Measurements from ENCODE around the gene STAT5A.
"Not testable (repeated sequence)": the region's sequence is repeated elsewhere in the genome, so short reads cannot be mapped to it uniquely, and the experiment has no call there.

STAT5A gene

GRCh38 chr17:42287977-42288802 lies at the start of gene STAT5A:
STAT5A (plus strand) TSS chr17:42288498; CDS start chr17:42289412, 914 bp downstream.
- in situ Hi-C loops (cut with MboI; ENCODE audit: low sequenced_read_pairs) = no loop called here

GRCh38 chr17:42239576-42239975 lies 48.7 kb upstream of the STAT5A start:
- in situ Hi-C loops (cut with MboI; ENCODE audit: low sequenced_read_pairs) = not testable (repeated sequence)

GRCh38 chr17:42240201-42240600 lies 48.1 kb upstream of the STAT5A start:
- in situ Hi-C loops (cut with MboI; ENCODE audit: low sequenced_read_pairs) = no loop called here

- in situ Hi-C loops (cut with MboI; ENCODE audit: low sequenced_read_pairs) = not testable (repeated sequence)
Observed at GRCh38 chr17:42240863-42241262, 47.4 kb upstream of the STAT5A start.

- in situ Hi-C loops (cut with MboI; ENCODE audit: low sequenced_read_pairs) = no loop called here
Observed at GRCh38 chr17:42241871-42242270, 46.4 kb upstream of the STAT5A start.

- in situ Hi-C loops (cut with MboI; ENCODE audit: low sequenced_read_pairs) = no loop called here
Observed at GRCh38 chr17:42243493-42243982, 44.8 kb upstream of the STAT5A start.

- in situ Hi-C loops (cut with MboI; ENCODE audit: low sequenced_read_pairs) = not testable (repeated sequence)
Observed at GRCh38 chr17:42244116-42244515, 44.2 kb upstream of the STAT5A start.

- in situ Hi-C loops (cut with MboI; ENCODE audit: low sequenced_read_pairs) = not testable (repeated sequence)
Observed at GRCh38 chr17:42245183-42245582, 43.1 kb upstream of the STAT5A start.

- in situ Hi-C loops (cut with MboI; ENCODE audit: low sequenced_read_pairs) = no loop called here
Observed at GRCh38 chr17:42246515-42246914, 41.8 kb upstream of the STAT5A start.

GRCh38 chr17:42247734-42248133 lies 40.6 kb upstream of the STAT5A start:
- in situ Hi-C loops (cut with MboI; ENCODE audit: low sequenced_read_pairs) = no loop called here

- in situ Hi-C loops (cut with MboI; ENCODE audit: low sequenced_read_pairs) = no loop called here
Observed at GRCh38 chr17:42248351-42249179, 39.7 kb upstream of the STAT5A start.

GRCh38 chr17:42249681-42250446 lies 38.4 kb upstream of the STAT5A start:
- in situ Hi-C loops (cut with MboI; ENCODE audit: low sequenced_read_pairs) = no loop called here

GRCh38 chr17:42251115-42251514 lies 37.2 kb upstream of the STAT5A start:
- in situ Hi-C loops (cut with MboI; ENCODE audit: low sequenced_read_pairs) = no loop called here

- in situ Hi-C loops (cut with MboI; ENCODE audit: low sequenced_read_pairs) = no loop called here
Observed at GRCh38 chr17:42252597-42253550, 35.4 kb upstream of the STAT5A start.

GRCh38 chr17:42253578-42253977 lies 34.7 kb upstream of the STAT5A start:
- in situ Hi-C loops (cut with MboI; ENCODE audit: low sequenced_read_pairs) = no loop called here

GRCh38 chr17:42255445-42255844 lies 32.9 kb upstream of the STAT5A start:
- in situ Hi-C loops (cut with MboI; ENCODE audit: low sequenced_read_pairs) = no loop called here

- in situ Hi-C loops (cut with MboI; ENCODE audit: low sequenced_read_pairs) = no loop called here
Observed at GRCh38 chr17:42260318-42260717, 28.0 kb upstream of the STAT5A start.

- in situ Hi-C loops (cut with MboI; ENCODE audit: low sequenced_read_pairs) = not testable (repeated sequence)
Observed at GRCh38 chr17:42264366-42264765, 23.9 kb upstream of the STAT5A start.

GRCh38 chr17:42266462-42266861 lies 21.8 kb upstream of the STAT5A start:
- in situ Hi-C loops (cut with MboI; ENCODE audit: low sequenced_read_pairs) = no loop called here
